ENCODE measurements around the gene LDLRAP1.

LDLRAP1 gene

DNA sequence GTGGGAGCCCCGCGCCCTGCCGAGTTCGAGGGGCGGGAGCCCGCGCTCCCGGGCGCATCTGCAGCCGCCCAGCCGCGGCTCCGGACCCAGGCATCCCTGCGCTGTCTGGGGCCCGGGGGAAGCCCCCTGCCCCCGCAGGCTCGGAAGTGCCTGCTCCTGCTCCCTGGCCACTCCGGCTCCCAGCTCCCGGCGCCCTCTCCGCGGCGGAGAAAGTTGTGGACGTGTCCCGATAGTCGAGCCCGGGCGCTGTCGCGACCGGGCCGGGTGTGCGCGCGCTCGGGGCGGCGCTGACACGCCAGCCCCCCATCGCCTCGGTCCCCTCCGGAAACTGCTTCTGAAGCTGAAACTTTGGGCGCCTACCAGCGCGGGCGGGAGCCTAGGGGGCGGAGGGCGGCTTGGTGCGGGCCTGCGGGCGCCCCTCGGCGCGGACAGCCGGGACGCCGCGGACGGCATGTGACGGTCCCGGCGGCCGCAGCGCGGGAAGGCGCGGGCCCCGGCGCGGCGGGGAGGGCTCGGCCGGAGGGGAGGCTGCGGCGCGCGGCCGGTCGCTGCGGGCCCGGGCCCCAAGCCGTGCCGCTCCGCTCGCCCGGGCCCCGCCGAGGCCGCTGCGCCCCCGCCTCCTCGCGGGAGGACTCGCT is 73.7 kb downstream of the LDLRAP1 start:
- DNase-seq (ENCODE audit: insufficient read length, low spot score) (no peak), FAIRE-seq (peak; percentile 33)

DNA sequence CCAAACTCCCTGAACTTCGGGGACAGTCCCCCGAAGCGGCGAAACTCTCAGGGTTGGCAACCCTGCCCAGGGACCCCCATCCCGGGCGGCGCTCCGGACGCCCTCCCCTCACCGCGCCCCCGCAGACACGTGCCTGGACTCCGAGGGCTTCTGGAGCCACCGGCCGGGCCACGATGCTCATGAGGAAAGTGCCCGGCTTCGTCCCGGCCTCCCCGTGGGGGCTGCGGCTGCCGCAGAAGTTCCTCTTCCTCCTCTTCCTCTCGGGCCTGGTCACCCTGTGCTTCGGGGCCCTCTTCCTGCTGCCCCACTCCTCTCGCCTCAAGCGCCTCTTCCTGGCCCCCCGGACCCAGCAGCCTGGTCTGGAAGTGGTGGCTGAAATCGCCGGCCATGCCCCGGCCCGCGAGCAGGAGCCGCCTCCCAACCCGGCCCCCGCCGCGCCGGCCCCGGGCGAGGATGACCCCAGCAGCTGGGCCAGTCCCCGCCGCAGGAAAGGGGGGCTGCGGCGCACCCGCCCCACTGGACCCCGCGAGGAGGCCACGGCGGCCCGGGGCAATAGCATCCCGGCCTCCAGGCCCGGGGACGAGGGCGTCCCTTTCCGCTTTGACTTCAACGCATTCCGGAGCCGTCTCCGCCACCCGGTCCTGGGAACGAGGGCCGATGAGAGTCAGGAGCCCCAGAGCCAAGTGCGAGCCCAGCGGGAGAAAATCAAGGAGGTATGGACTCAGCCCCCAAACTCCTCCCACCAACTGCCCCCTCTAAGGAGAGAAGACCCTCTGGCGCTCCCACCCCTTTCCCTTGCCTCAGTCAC is 74.4 kb downstream of the LDLRAP1 start:
- DNase-seq (ENCODE audit: insufficient read length, low spot score) (no peak), FAIRE-seq (peak; percentile 51)
- no peak for TF ChIP-seq POU2F2 (IDR thresholded peaks at IDR 0.05; ENCODE audit: low read depth, low read length)
- TF ChIP-seq POLR2A (IDR thresholded peaks at IDR 0.05; ENCODE audit: low read depth, low read length), result no peak
- no peak for TF ChIP-seq SPI1 (IDR thresholded peaks at IDR 0.05; ENCODE audit: low read depth, low read length)
- TF ChIP-seq PAX5 (IDR thresholded peaks at IDR 0.05; ENCODE audit: insufficient read depth, low read length, severe bottlenecking), result no peak
- no peak for TF ChIP-seq POLR2AphosphoS5 (IDR thresholded peaks at IDR 0.05; ENCODE audit: low read depth, low read length)
- TF ChIP-seq TAF1 (IDR thresholded peaks at IDR 0.05; ENCODE audit: low read depth, low read length), result no peak

More for the DNA sequence above, 73.7 kb downstream of the LDLRAP1 start:
- TF ChIP-seq PAX5 (IDR thresholded peaks at IDR 0.05; ENCODE audit: insufficient read depth, low read length, severe bottlenecking), result no peak
- no peak for TF ChIP-seq POLR2AphosphoS5 (IDR thresholded peaks at IDR 0.05; ENCODE audit: low read depth, low read length)
- TF ChIP-seq POU2F2 (IDR thresholded peaks at IDR 0.05; ENCODE audit: low read depth, low read length), result no peak
- no peak for TF ChIP-seq TAF1 (IDR thresholded peaks at IDR 0.05; ENCODE audit: low read depth, low read length)

DNA sequence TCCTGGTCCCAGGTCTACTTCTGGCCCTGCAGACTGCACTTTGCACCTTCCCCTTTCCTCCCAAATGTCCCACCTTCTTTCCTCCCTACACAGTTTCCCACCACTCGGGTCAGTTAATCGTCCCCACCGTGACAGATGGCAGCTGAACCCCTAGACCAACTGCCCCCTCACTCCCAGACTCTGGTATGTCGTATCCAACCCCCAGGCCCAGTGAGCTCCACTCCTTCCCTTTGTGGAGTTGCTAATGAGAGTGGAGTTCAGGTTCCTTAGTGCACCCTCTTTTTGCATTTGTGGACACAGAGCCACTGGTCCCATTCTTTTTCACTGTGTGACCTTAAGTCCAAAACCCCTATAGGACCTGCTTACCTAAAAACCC is 75.0 kb downstream of the LDLRAP1 start:
- FAIRE-seq, result peak; percentile 56
- TF ChIP-seq POLR2A (IDR thresholded peaks at IDR 0.05; ENCODE audit: low read depth, low read length) (no peak), POU2F2 (IDR thresholded peaks at IDR 0.05; ENCODE audit: low read depth, low read length) (no peak), TAF1 (IDR thresholded peaks at IDR 0.05; ENCODE audit: low read depth, low read length) (no peak), POLR2AphosphoS5 (IDR thresholded peaks at IDR 0.05; ENCODE audit: low read depth, low read length) (no peak), SPI1 (IDR thresholded peaks at IDR 0.05; ENCODE audit: low read depth, low read length) (no peak)
- DNase-seq (ENCODE audit: insufficient read length, low spot score), result no peak

Data from GM12891 (cell line).